Smooth muscle cell (in vitro differentiated cells): ENCODE data around the gene MRPS6. TPM values are rescaled to one million over a fixed set of nuclear protein-coding genes. Genes with fewer than 3 reads are reported as not detected.

Experiments
- DNase-seq: peaks from one replicate; lab custom pipeline; 2025; ENCODE audit not compliant: unreplicated experiment; lab: John Stamatoyannopoulos, UW
- H2AFZ ChIP-seq: fragments of 200-600 bp; sonication (generic); 2 replicates; pipeline ENCODE4 v1.6.0; 2016; ENCODE audit warnings: antibody characterized with exemption, low read depth, mild to moderate bottlenecking
- H3F3A ChIP-seq: fragments of 200-600 bp; sonication (generic); 2 replicates; pipeline ENCODE4 v1.6.0; 2017; ENCODE audit warnings: antibody characterized with exemption, low read depth
- H3K27ac ChIP-seq: fragments of 200-600 bp; sonication (generic); 2 replicates; pipeline ENCODE4 v1.5.1; 2016; ENCODE audit warnings: low read depth, mild to moderate bottlenecking
- H3K27me3 ChIP-seq: fragments of 200-600 bp; sonication (generic); 2 replicates; pipeline ENCODE4 v1.6.1; 2016; ENCODE audit warnings: low read depth, mild to moderate bottlenecking
- H3K36me3 ChIP-seq: fragments of 200-600 bp; sonication (generic); 2 replicates; pipeline ENCODE4 v1.5.1; 2016; ENCODE audit warnings: low read depth
- H3K4me1 ChIP-seq: fragments of 200-600 bp; sonication (generic); 2 replicates; pipeline ENCODE4 v1.5.1; 2016; ENCODE audit warnings: low read depth
- H3K4me2 ChIP-seq: fragments of 200-600 bp; sonication (generic); 2 replicates; pipeline ENCODE4 v1.6.0; 2016; ENCODE audit warnings: mild to moderate bottlenecking
- H3K4me3 ChIP-seq: fragments of 200-600 bp; sonication (generic); 2 replicates; pipeline ENCODE4 v1.5.1; 2016; ENCODE audit warnings: mild to moderate bottlenecking
- H3K79me2 ChIP-seq: fragments of 200-600 bp; sonication (generic); 2 replicates; pipeline ENCODE4 v1.6.0; 2016; ENCODE audit warnings: low read depth, mild to moderate bottlenecking
- H3K9ac ChIP-seq: fragments of 200-600 bp; sonication (generic); 2 replicates; pipeline ENCODE4 v1.6.0; 2016; ENCODE audit warnings: low read depth
- H3K9me3 ChIP-seq: fragments of 200-600 bp; sonication (generic); replicated peaks from 2 replicates; pipeline ENCODE4 v1.5.1; 2016; ENCODE audit warnings: low read depth
- H4K20me1 ChIP-seq: fragments of 200-600 bp; sonication (generic); 2 replicates; pipeline ENCODE4 v1.6.0; 2016; ENCODE audit warnings: low read depth
- CTCF ChIP-seq: fragments of 200-600 bp; sonication (generic); IDR thresholded peaks from 2 replicates; pipeline ENCODE4 v1.5.1; 2017; ENCODE audit warnings: borderline replicate concordance, mild to moderate bottlenecking, antibody characterized with exemption; ENCODE audit not compliant: insufficient read depth, poor library complexity, severe bottlenecking
- WGBS: methylation state at CpG from one replicate; pipeline ENCODE4 v1.1.7; 2016; ENCODE audit warnings: low lambda C conversion rate; 5-methylcytosine and 5-hydroxymethylcytosine counted together
- polyA plus RNA-seq: library from polyadenylated mRNA; unstranded; fragments of >200 nt; fragmentation: Nextera tagmentation; extraction: Ambion mirVana; gene quantifications from 2 replicates; pipeline ENCODE4 v1.2.1, GENCODE V29; 2016
- total RNA-seq: library from RNA; depleted of rRNA; stranded (reverse); fragments of >200 nt; gene quantifications from 2 replicates; pipeline ENCODE4 v1.2.3, GENCODE V29; 2014

The MRPS6 gene
- total and polyA plus RNA-seq, 2 experiments from 2014 or later = 47.8 to 152 TPM

DNA sequence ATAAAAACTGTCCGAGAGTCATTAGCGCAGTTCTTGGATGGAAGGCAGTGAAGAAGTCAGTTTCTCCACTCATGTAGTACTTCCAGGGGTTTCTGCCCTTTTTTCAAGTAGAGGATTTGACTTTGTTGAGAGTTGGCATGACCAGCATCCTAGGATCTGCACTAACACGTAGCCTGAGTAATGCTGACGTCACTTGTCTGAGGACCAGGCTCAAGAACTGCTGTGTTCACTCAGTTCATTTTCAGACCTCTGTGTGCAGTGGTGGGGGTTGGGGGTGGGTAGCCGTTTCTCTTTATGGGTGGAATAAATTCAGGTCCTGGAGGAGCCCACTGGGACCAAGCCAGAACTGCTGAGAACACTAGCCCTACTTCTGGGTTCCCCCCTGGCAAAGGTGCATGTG, 53.3 kb downstream of the MRPS6 start:
- H3K27me3 ChIP-seq = no peaks in the 10 kb centered on the region
- WGBS = 71% methylated on average over 5 of the region's 5 CpGs
- peak overlapping the region; percentile 64 for H3K27ac ChIP-seq
- no peak for DNase-seq
- peaks cover 42% of the 10 kb centered on the region for H3K79me2 ChIP-seq
- no peaks in the 10 kb centered on the region for H3K36me3 ChIP-seq
- no peak overlapping the region for H3K4me2 ChIP-seq
- no peak overlapping the region for H2AFZ ChIP-seq
- no peak for TF ChIP-seq CTCF
- H3K4me3 ChIP-seq = no peak overlapping the region
- no peaks in the 10 kb centered on the region for H3K9me3 ChIP-seq
- H3F3A ChIP-seq = peaks cover 50% of the 10 kb centered on the region
- H4K20me1 ChIP-seq = peaks cover 73% of the 10 kb centered on the region
- no peak overlapping the region for H3K9ac ChIP-seq
- peaks cover 34% of the 10 kb centered on the region for H3K4me1 ChIP-seq

DNA sequence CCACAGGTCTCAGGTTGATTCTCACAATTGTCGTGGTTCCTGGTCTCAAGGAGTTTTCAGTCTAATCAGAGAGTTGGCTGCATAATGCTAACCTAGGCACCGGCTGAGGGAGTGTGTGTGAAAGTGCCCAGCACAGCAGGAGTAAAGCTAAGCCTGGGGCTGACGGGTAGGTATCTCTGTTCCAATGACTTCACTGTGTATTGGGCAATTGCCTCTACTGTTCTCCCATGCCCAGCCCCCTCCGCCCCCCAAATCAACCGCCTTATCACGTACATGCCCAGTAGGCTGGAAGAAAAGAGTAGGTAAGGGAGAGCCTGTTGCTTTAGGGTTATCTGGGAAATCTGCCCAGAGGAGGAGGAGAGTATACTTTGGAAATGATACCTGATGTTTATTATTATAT, 54.7 kb downstream of the MRPS6 start:
- H3K4me1 ChIP-seq = peaks cover 37% of the 10 kb centered on the region
- no peak overlapping the region for H3K4me2 ChIP-seq
- peaks cover 50% of the 10 kb centered on the region for H3F3A ChIP-seq
- no peak for DNase-seq
- no peak for TF ChIP-seq CTCF
- H3K36me3 ChIP-seq = no peaks in the 10 kb centered on the region
- H3K4me3 ChIP-seq = no peak overlapping the region
- H3K9me3 ChIP-seq = no peaks in the 10 kb centered on the region
- H3K9ac ChIP-seq = no peak overlapping the region
- H2AFZ ChIP-seq = no peak overlapping the region
- 79% methylated on average over 6 of the region's 6 CpGs for WGBS
- H3K79me2 ChIP-seq = peaks cover 42% of the 10 kb centered on the region
- H3K27ac ChIP-seq = peak overlapping the region; percentile 92
- H4K20me1 ChIP-seq = peaks cover 67% of the 10 kb centered on the region
- no peaks in the 10 kb centered on the region for H3K27me3 ChIP-seq

DNA sequence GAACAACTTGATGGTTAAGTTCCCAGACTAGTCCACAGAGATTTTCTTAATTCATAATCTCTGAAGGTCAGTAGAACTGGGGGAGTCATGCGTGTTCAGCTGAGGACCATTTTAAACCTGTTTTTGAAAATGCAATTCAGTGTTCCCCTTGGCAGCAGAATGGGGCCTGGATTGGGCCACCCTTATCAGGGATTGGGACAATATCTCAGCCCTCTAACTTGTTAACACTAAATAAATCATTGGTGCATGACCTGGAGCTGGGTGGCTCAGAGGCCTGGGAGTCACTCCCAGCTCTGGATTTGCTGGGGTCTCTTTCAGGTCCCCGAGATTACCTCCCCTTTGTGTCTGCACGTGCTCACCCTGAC, 55.3 kb downstream of the MRPS6 start:
- no peak for TF ChIP-seq CTCF
- Histone ChIP-seq H3K4me1 (peaks cover 37% of the 10 kb centered on the region), H3F3A (peaks cover 50% of the 10 kb centered on the region), H3K4me3 (no peak overlapping the region), H3K79me2 (peaks cover 44% of the 10 kb centered on the region), H4K20me1 (peaks cover 64% of the 10 kb centered on the region), H3K9ac (peak overlapping the region; percentile 12), H3K27ac (peak overlapping the region; percentile 92), H2AFZ (no peak overlapping the region), H3K36me3 (no peaks in the 10 kb centered on the region), H3K27me3 (no peaks in the 10 kb centered on the region), H3K4me2 (peak overlapping the region; percentile 85), H3K9me3 (no peaks in the 10 kb centered on the region)
- DNase-seq = no peak
- 51% methylated on average over 3 of the region's 3 CpGs for WGBS
